HepG2 (cell line): ENCODE data around the gene SESN1. TPM values are rescaled to one million over a fixed set of nuclear protein-coding genes. Genes with fewer than 3 reads are reported as not detected.

Experiments
- ATAC-seq: fragments of 200-7000 bp; cut with Tn5 transposase; 3 replicates; pipeline ENCODE4 v1.9.1; 2020; ENCODE audit warnings: mild to moderate bottlenecking, moderate library complexity
- BruUV-seq: library from RNA; stranded (reverse); fragments of 400-500 nt; replicated peaks from 2 replicates; lab custom pipeline; 2021; lab: Mats Ljungman, UMichigan
- CTCF ChIA-PET: fragments of 300-600 bp; formaldehyde crosslinking; extraction: SDS; loops from one replicate; lab custom pipeline; 2021; ENCODE audit warnings: low total read pairs, inconsistent platforms, low intra/inter-chr PET ratio; lab: Yijun Ruan, JAX
- POLR2A ChIA-PET: fragments of 350-600 bp; sonication (Branson Sonifier 250); formaldehyde crosslinking; loops from one replicate; lab custom pipeline; 2020; ENCODE audit warnings: antibody characterized with exemption, inconsistent platforms; lab: Yijun Ruan, JAX
- DNase-seq: peaks from one replicate; pipeline ENCODE4 v3.0.0-alpha.2; 2015; ENCODE audit warnings: low spot score
- FAIRE-seq: peaks from 3 replicates; lab custom pipeline; 2011; peaks lifted over from hg19 to GRCh38; lab: Jason Lieb, UNC
- H2AFZ ChIP-seq: one replicate; pipeline ENCODE4 v1.6.1; 2011; ENCODE audit warnings: low read length, inconsistent platforms
- H3K27ac ChIP-seq: fragments of 300-600 bp; 3 replicates; pipeline ENCODE4 v1.8.0; 2011; ENCODE audit warnings: mixed run types, mild to moderate bottlenecking, mixed read lengths, low read length, inconsistent platforms; ENCODE audit not compliant: insufficient read depth; ENCODE audit errors: extremely low read length
- H3K27me3 ChIP-seq, 2 experiments: fragments of 200-600 bp in 1 of 2; 2 replicates in 1 of 2; 3 replicates in 1 of 2; pipeline versions ENCODE4 v1.6.0 to v1.8.0; 2011; ENCODE audit warnings: low read length in 2 of 2, mild to moderate bottlenecking in 2 of 2, moderate library complexity in 2 of 2, inconsistent platforms in 1 of 2; ENCODE audit not compliant: insufficient read depth in 2 of 2, control insufficient read depth in 1 of 2
- H3K36me3 ChIP-seq, 2 experiments: fragments of 200-600 bp in 1 of 2; replicated peaks in 1 of 2; 2 replicates in 1 of 2; 3 replicates in 1 of 2; pipeline versions ENCODE4 v1.5.1 to v1.8.0; 2011; ENCODE audit warnings: low read length in 2 of 2, inconsistent platforms in 1 of 2; ENCODE audit not compliant: insufficient read depth in 2 of 2, control insufficient read depth in 1 of 2
- H3K4me1 ChIP-seq: 2 replicates; pipeline ENCODE4 v1.5.1; 2012; ENCODE audit warnings: low read length, inconsistent platforms; ENCODE audit not compliant: insufficient read depth
- H3K4me2 ChIP-seq: 2 replicates; pipeline ENCODE4 v1.6.0; 2011; ENCODE audit warnings: low read depth, low read length, inconsistent platforms
- H3K4me3 ChIP-seq, 3 experiments: fragments of 200-600 bp in 1 of 3; sonication (generic), shearing (Covaris generic) in 1 of 3; replicated peaks in 1 of 3; 2 replicates each; pipeline ENCODE4 v1.5.1; 2011 to 2016; ENCODE audit warnings: low read length in 3 of 3, inconsistent platforms in 2 of 3, low read depth in 2 of 3, mild to moderate bottlenecking in 2 of 3, control low read depth in 1 of 3, mixed read lengths in 1 of 3; ENCODE audit not compliant: insufficient read depth in 1 of 3
- H3K79me2 ChIP-seq: one replicate; pipeline ENCODE4 v1.6.1; 2011; ENCODE audit warnings: low read length, inconsistent platforms; ENCODE audit not compliant: insufficient read depth
- H3K9ac ChIP-seq: 2 replicates; pipeline ENCODE4 v1.6.0; 2011; ENCODE audit warnings: mild to moderate bottlenecking, low read depth, low read length, inconsistent platforms; ENCODE audit not compliant: insufficient read depth
- H3K9me3 ChIP-seq: 2 replicates; pipeline ENCODE4 v1.5.1; 2012; ENCODE audit warnings: mild to moderate bottlenecking, low read length
- H4K20me1 ChIP-seq: 2 replicates; pipeline ENCODE4 v1.6.0; 2011; ENCODE audit warnings: inconsistent platforms, mild to moderate bottlenecking, low read length, moderate library complexity; ENCODE audit not compliant: insufficient read depth
- ATAD3A ChIP-seq: sonication (generic); formaldehyde crosslinking; IDR thresholded peaks from 2 replicates; pipeline ENCODE4 v1.4.0; 2020; ENCODE audit warnings: missing genetic modification reagents
- CTCF ChIP-seq: sonication (generic); formaldehyde crosslinking; IDR thresholded peaks from 2 replicates; pipeline ENCODE4 v1.5.0; 2020; ENCODE audit warnings: mild to moderate bottlenecking, missing genetic modification reagents, moderate library complexity
- NR2F6 ChIP-seq, 2 experiments: IDR thresholded peaks; 2 replicates each; pipeline ENCODE4 v1.6.1; 2016; ENCODE audit warnings: antibody characterized with exemption in 1 of 2, mild to moderate bottlenecking in 1 of 2
- RAD21 ChIP-seq: fragments of 450-650 bp; formaldehyde crosslinking; IDR thresholded peaks from 2 replicates; pipeline ENCODE4 v1.5.0; 2020; ENCODE audit warnings: mild to moderate bottlenecking
- SMC3 ChIP-seq: IDR thresholded peaks from 2 replicates; pipeline ENCODE4 v1.6.1; 2011; ENCODE audit warnings: low read length, improper control_type of control experiment
- STAG1 ChIP-seq: sonication (generic); formaldehyde crosslinking; IDR thresholded peaks from 2 replicates; pipeline ENCODE4 v1.4.0; 2020; ENCODE audit warnings: missing genetic modification reagents
- ZBTB14 ChIP-seq: sonication (generic); formaldehyde crosslinking; IDR thresholded peaks from 2 replicates; pipeline ENCODE4 v1.4.0; 2020; ENCODE audit warnings: missing genetic modification reagents
- WGBS: methylation state at CpG from one replicate; pipeline ENCODE4 v1.1.6; 2017; ENCODE audit warnings: low lambda C conversion rate; 5-methylcytosine and 5-hydroxymethylcytosine counted together
- in situ Hi-C: cut with HindIII; loops from 2 replicates; pipeline ENCODE4 v1.10.0; 2017; ENCODE audit warnings: low pct_unique_long_range_greater_than_20kb; ENCODE audit not compliant: extremely low pct_ligation_motif_present
- intact Hi-C: fragments of 100-400 bp; cut with micrococcal nuclease; formaldehyde crosslinking; loops from one replicate; pipeline ENCODE4 v1.10.0; 2022; ENCODE audit not compliant: unreplicated experiment
- polyA plus RNA-seq, 8 experiments: library from polyadenylated mRNA; depleted of rRNA in 3 of 8; stranded (reverse) in 7 of 8; unstranded in 1 of 8; fragments of >200 nt; fragmentation: Illumina TruSeq in 4 of 8; extraction: Trizol in 4 of 8; gene quantifications; 2 replicates each; pipeline versions ENCODE4 v1.2.1 to v1.2.3, GENCODE V29; 2011 to 2016; ENCODE audit warnings: low read depth in 4 of 8, missing spikeins in 1 of 8, mixed read lengths in 1 of 8; ENCODE audit not compliant: insufficient read depth in 1 of 8
- total RNA-seq, 5 experiments: library from RNA; depleted of rRNA; stranded (reverse); fragments of >200 nt; fragmentation: Illumina TruSeq; extraction: Trizol; gene quantifications; 2 replicates each; pipeline ENCODE4 v1.2.3, GENCODE V29; 2016; ENCODE audit warnings: low read depth in 1 of 5

SESN1 gene
- total and polyA plus RNA-seq, 2 of the 13 experiments (the other 11 are each of a cell fraction or from before 2014, with no cell fraction given), result 24.9 to 44.7 TPM

- H2AFZ ChIP-seq, result no peak overlapping the region
- H3K36me3 ChIP-seq, result no peaks in the 10 kb centered on the region
- H3K27ac ChIP-seq, result no peak overlapping the region
- H3K79me2 ChIP-seq, result peaks cover 2% of the 10 kb centered on the region
- in situ Hi-C loops, result loop anchor here (10.0 kb wide), 1 partner anchor 159 kb away; no protein-coding TSS in a partner anchor
- BruUV-seq, result no TSS peak
- ChIA-PET POLR2A (no interaction called here), CTCF (interaction anchor here (0.8 to 1.8 kb wide), 5 partner anchors 24 to 531 kb away, joined by 3 to 18 read pairs (median 5); no protein-coding TSS in a partner anchor)
- intact Hi-C loops, result loop anchor here (1.0 to 5.0 kb wide), 5 partner anchors 66 to 531 kb away; no protein-coding TSS in a partner anchor
- H3K27me3 ChIP-seq, result no peaks in the 10 kb centered on the region
- 54% methylated on average over 7 of the region's 7 CpGs for WGBS
- ATAC-seq, result peak; percentile 48
- no peaks in the 10 kb centered on the region for H3K9me3 ChIP-seq
- peaks cover 6% of the 10 kb centered on the region; the same call in 1 of the 2 replicates for H3K4me1 ChIP-seq
- H3K4me3 ChIP-seq, result no peak overlapping the region
- H3K9ac ChIP-seq, result no peak overlapping the region
- H3K4me2 ChIP-seq, result no peak overlapping the region
- DNase-seq, result peak; percentile 67
- H4K20me1 ChIP-seq, result no peaks in the 10 kb centered on the region
- peak; percentile 85 for TF ChIP-seq STAG1 (CRISPR knock-in tag)
- no peak for TF ChIP-seq ATAD3A
- TF ChIP-seq CTCF (CRISPR knock-in tag), result peak; percentile 76
- peak; percentile 59; the same call in 1 of the 2 replicates for TF ChIP-seq SMC3
- TF ChIP-seq NR2F6 (IDR thresholded peaks at IDR 0.05), result no peak
- no peak for TF ChIP-seq NR2F6 (CRISPR knock-in tag; IDR thresholded peaks at IDR 0.05)
- peak; percentile 75; the same call in 1 of the 2 replicates for TF ChIP-seq RAD21 (CRISPR knock-in tag)
- TF ChIP-seq ZBTB14 (CRISPR knock-in tag), result no peak
- peak; percentile 89 for FAIRE-seq
Observed at GRCh38 chr6:109073344-109074132, 21.1 kb downstream of the SESN1 start.
